Coronary artery (tissue), 2 donors: ENCODE data around the gene KIAA2012.

Experiments
- DNase-seq: peaks from one replicate; pipeline ENCODE4 v3.0.0-alpha.2; 2017; ENCODE audit warnings: low spot score
- H3K27ac ChIP-seq, 2 donors: fragments of 200-600 bp; sonication (generic); one replicate each; pipeline ENCODE4 v1.5.1; 2016 to 2019
- H3K4me3 ChIP-seq: fragments of 200-600 bp; sonication (generic); 2 replicates; pipeline ENCODE4 v1.5.1; 2016; ENCODE audit warnings: mild to moderate bottlenecking, moderate library complexity
- TF ChIP-seq, protein P1 (sequence below): fragments of 200-600 bp; sonication (generic); IDR thresholded peaks from one replicate; pipeline ENCODE4 v1.5.1; 2019; ENCODE audit warnings: antibody characterized with exemption

KIAA2012 gene

GRCh38 chr2:202065876-202066275 is 7.2 kb upstream of the KIAA2012 start:
- TF ChIP-seq, protein P1, sequence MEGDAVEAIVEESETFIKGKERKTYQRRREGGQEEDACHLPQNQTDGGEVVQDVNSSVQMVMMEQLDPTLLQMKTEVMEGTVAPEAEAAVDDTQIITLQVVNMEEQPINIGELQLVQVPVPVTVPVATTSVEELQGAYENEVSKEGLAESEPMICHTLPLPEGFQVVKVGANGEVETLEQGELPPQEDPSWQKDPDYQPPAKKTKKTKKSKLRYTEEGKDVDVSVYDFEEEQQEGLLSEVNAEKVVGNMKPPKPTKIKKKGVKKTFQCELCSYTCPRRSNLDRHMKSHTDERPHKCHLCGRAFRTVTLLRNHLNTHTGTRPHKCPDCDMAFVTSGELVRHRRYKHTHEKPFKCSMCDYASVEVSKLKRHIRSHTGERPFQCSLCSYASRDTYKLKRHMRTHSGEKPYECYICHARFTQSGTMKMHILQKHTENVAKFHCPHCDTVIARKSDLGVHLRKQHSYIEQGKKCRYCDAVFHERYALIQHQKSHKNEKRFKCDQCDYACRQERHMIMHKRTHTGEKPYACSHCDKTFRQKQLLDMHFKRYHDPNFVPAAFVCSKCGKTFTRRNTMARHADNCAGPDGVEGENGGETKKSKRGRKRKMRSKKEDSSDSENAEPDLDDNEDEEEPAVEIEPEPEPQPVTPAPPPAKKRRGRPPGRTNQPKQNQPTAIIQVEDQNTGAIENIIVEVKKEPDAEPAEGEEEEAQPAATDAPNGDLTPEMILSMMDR, result no peak
- no peak overlapping the region for H3K27ac ChIP-seq

GRCh38 chr2:202066875-202067274 is 6.2 kb upstream of the KIAA2012 start:
- no peak overlapping the region for H3K4me3 ChIP-seq
- DNase-seq, result no peak
- TF ChIP-seq, protein P1, result no peak
- no peak overlapping the region for H3K27ac ChIP-seq

More at GRCh38 chr2:202065876-202066275, 7.2 kb upstream of the KIAA2012 start:
- DNase-seq, result no peak
- H3K4me3 ChIP-seq, result no peak overlapping the region

- TF ChIP-seq, protein P1, result no peak
- DNase-seq, result no peak
- H3K27ac ChIP-seq, result no peak overlapping the region
- H3K4me3 ChIP-seq, result no peak overlapping the region
Observed at GRCh38 chr2:202067589-202067988, 5.5 kb upstream of the KIAA2012 start.

DNA sequence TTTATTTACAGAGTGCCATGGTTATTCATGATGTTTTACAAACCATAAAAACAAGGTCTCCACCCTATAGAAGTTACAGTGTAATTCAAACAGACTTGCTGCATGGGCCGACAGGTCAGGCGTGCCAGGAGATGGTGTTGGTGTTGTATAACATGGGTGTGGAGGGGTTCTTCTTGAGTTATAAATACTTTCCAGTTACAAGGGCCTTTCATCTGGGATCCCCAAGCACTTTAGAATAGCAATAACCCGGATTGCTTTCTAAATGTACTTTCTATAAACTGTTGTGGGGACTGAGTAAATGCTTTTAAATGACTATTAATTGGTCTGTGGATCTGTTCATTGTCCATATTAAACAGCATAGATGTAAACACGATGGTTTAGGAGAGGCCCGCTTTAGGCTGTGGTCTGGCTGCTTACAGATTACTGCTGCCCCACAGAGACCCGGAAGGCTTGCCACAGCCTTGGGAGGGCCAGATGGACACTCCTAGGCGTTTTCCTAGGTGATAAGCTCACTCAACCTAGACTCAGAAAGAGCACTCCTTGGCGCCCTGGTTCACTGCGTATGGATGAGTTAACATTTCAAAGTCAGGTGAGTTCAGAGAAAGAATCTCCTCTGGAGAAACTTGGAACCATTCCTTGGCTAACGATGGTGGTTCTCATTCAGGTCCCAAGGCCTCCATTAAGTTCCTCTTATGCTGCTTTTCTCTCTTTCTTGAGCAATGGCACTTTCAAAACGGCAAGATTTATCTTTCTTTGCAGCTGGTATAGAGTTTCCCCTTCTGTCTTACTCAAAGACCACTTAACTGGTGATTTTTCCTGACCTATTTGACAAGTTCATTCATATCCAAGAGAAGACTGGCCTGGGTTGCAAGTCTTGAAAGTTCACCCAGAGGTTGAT is 3.6 kb upstream of the KIAA2012 start:
- Histone ChIP-seq H3K27ac (no peak overlapping the region), H3K4me3 (no peak overlapping the region)
- no peak for DNase-seq
- TF ChIP-seq, protein P1, result no peak

DNA sequence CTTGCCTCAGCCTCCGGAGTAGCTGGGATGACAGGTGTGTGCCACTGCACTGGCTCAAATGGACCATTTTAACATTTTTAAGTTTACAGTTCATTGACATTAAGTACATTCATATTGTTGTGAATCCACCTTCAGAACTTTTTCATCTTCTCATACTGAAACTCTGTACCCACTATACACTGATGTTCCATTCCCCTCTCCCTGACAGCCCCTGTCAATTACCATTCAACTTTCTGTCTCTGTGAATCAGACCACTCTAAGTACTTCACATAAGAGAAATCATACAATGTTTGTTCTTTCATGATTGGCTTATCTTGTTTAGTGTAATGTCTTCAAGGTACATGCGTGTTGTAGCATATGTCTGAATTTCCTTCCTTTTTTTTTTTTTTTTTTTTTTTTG is 1.9 kb upstream of the KIAA2012 start:
- no peak for DNase-seq
- TF ChIP-seq, protein P1, result no peak
- H3K4me3 ChIP-seq, result no peak overlapping the region
- no peak overlapping the region for H3K27ac ChIP-seq

- Histone ChIP-seq H3K4me3 (no peak overlapping the region), H3K27ac (no peak overlapping the region)
- TF ChIP-seq, protein P1, result no peak
- no peak for DNase-seq
Observed at GRCh38 chr2:202072226-202072625, 829 bp upstream of the KIAA2012 start.

DNA sequence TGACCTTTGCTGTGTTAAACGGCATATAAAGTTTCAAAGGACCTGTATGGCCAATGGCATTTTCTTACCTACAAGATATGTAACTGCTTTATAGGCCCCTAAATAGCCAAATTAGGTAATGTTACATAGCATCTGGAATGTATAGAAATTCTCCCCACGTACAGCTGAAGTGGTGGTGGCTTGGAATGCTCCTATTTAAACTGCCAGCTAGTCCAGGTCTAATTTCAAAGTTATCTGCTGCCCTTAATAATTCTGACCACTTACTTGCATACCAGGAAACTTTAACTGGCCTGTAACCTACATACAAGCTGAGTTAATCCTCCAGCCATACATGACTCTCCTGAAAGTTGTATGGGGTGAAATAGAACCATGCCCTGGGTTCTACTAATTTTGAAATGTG is 1.3 kb downstream of the KIAA2012 start:
- Histone ChIP-seq H3K27ac (no peak overlapping the region), H3K4me3 (no peak overlapping the region)
- TF ChIP-seq, protein P1, result no peak
- no peak for DNase-seq
